Measurements from ENCODE around the gene RAPGEF4. TPM values are rescaled to one million over a fixed set of nuclear protein-coding genes. Genes with fewer than 3 reads are reported as not detected.

RAPGEF4 gene
- total RNA-seq, 1 experiment from 2014 or later, result 0.59 TPM

DNA sequence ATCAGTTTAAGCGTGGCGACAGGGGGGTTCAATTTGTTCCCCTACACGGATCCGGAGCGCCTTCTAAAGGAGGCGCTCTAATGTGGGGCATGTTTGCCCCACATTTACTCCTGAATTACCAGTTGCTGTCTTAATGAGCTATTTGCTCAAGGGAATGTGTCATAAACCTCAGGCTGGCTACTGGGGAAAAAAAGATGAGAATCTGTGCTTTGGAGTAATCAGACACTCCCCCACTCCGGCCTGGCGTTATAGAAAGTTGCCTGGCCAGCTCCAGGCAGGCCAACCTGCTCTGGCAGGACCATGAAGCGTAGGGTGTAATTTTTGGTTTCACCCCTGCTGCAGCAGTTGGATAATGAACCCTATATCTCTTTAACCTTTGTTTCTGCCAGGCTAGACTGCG, 309.0 kb downstream of the RAPGEF4 start:
- ChIA-PET POLR2A (no interaction called here), RAD21 (ENCODE audit: low non-redundant PET in 1 of 2, low total read pairs in 2 of 2, uncharacterized antibody in 2 of 2, unreplicated experiment in 2 of 2) (no interaction called here)
- no TSS peak for BruUV-seq (replicated peaks)

More for the DNA sequence above, 309.0 kb downstream of the RAPGEF4 start:
- Histone ChIP-seq H3K4me2 (ENCODE audit: low read length) (no peak overlapping the region), H2AFZ (ENCODE audit: low read depth, low read length, poor library complexity, severe bottlenecking) (no peak overlapping the region), H3K9me3 (ENCODE audit: control insufficient read depth in 1 of 2, insufficient read depth in 1 of 2, low read depth in 1 of 2, low read length in 2 of 2) (no peaks in the 10 kb centered on the region), H3K9me2 (ENCODE audit: insufficient read depth) (no peaks in the 10 kb centered on the region), H3K27me3 (ENCODE audit: insufficient read depth, low read length) (no peaks in the 10 kb centered on the region), H3K9ac (ENCODE audit: low read length) (no peak overlapping the region), H3K27ac (ENCODE audit: low read depth, low read length) (no peak overlapping the region), H3K4me1 (ENCODE audit: control insufficient read depth in 1 of 2, insufficient read depth in 2 of 2, low read length in 2 of 2) (peaks cover 11 to 23% of the 10 kb centered on the region in 2 experiments), H4K20me1 (ENCODE audit: insufficient read depth) (no peaks in the 10 kb centered on the region), H3K4me3 (replicated peaks in 1 of 2; ENCODE audit: low read depth in 1 of 2, low read length in 2 of 2) (no peak overlapping the region), H3K79me2 (ENCODE audit: insufficient read depth, low read length) (no peaks in the 10 kb centered on the region), H3K36me3 (ENCODE audit: control insufficient read depth in 1 of 2, insufficient read depth in 2 of 2, low read length in 2 of 2) (no peaks in the 10 kb centered on the region)
- CTCF ChIA-PET, result interaction anchor here (1.4 kb wide), 1 partner anchor 17 kb away, joined by 6 read pairs; no protein-coding TSS in a partner anchor
- DNase-seq (ENCODE audit: low read depth, low spot score) (no peak), ATAC-seq (no peak)
- TF ChIP-seq EGR1 (IDR thresholded peaks at IDR 0.05; ENCODE audit: low read depth) (no peak), YY1 (IDR thresholded peaks at IDR 0.05; ENCODE audit: extremely low read depth, insufficient replicate concordance, low read depth, low read length) (no peak), SRF (IDR thresholded peaks at IDR 0.05; ENCODE audit: low read depth) (no peak), SP1 (IDR thresholded peaks at IDR 0.05; ENCODE audit: low read depth) (no peak), CBX3 (IDR thresholded peaks at IDR 0.05; ENCODE audit: low read depth) (no peak), ZNF274 (IDR thresholded peaks at IDR 0.05; ENCODE audit: low read depth, low read length) (no peak), EZH2 (IDR thresholded peaks at IDR 0.05) (no peak), RAD21 (IDR thresholded peaks at IDR 0.05; ENCODE audit: low read depth) (no peak), ELF1 (IDR thresholded peaks at IDR 0.05; ENCODE audit: borderline replicate concordance, low read depth) (no peak), POLR2AphosphoS5 (IDR thresholded peaks at IDR 0.05; ENCODE audit: low read depth, low read length) (no peak), FOSL1 (IDR thresholded peaks at IDR 0.05; ENCODE audit: low read depth) (no peak), CEBPB (IDR thresholded peaks at IDR 0.05; ENCODE audit: low read depth) (no peak), ZFX (IDR thresholded peaks at IDR 0.05) (no peak), TCF7L2 (IDR thresholded peaks at IDR 0.05; ENCODE audit: borderline replicate concordance, extremely low read depth, insufficient read depth, insufficient read length) (no peak), EZH2phosphoT487 (IDR thresholded peaks at IDR 0.05; ENCODE audit: borderline replicate concordance) (no peak)
- TF ChIP-seq, protein P1, sequence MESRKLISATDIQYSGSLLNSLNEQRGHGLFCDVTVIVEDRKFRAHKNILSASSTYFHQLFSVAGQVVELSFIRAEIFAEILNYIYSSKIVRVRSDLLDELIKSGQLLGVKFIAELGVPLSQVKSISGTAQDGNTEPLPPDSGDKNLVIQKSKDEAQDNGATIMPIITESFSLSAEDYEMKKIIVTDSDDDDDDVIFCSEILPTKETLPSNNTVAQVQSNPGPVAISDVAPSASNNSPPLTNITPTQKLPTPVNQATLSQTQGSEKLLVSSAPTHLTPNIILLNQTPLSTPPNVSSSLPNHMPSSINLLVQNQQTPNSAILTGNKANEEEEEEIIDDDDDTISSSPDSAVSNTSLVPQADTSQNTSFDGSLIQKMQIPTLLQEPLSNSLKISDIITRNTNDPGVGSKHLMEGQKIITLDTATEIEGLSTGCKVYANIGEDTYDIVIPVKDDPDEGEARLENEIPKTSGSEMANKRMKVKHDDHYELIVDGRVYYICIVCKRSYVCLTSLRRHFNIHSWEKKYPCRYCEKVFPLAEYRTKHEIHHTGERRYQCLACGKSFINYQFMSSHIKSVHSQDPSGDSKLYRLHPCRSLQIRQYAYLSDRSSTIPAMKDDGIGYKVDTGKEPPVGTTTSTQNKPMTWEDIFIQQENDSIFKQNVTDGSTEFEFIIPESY (IDR thresholded peaks at IDR 0.05; ENCODE audit: extremely low read depth, insufficient replicate concordance, low read length), result no peak
- TF ChIP-seq, protein P2, sequence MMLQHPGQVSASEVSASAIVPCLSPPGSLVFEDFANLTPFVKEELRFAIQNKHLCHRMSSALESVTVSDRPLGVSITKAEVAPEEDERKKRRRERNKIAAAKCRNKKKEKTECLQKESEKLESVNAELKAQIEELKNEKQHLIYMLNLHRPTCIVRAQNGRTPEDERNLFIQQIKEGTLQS (IDR thresholded peaks at IDR 0.05), result no peak
- TF ChIP-seq, protein P3, sequence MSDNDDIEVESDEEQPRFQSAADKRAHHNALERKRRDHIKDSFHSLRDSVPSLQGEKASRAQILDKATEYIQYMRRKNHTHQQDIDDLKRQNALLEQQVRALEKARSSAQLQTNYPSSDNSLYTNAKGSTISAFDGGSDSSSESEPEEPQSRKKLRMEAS (IDR thresholded peaks at IDR 0.05), result no peak
- TF ChIP-seq, protein P4, sequence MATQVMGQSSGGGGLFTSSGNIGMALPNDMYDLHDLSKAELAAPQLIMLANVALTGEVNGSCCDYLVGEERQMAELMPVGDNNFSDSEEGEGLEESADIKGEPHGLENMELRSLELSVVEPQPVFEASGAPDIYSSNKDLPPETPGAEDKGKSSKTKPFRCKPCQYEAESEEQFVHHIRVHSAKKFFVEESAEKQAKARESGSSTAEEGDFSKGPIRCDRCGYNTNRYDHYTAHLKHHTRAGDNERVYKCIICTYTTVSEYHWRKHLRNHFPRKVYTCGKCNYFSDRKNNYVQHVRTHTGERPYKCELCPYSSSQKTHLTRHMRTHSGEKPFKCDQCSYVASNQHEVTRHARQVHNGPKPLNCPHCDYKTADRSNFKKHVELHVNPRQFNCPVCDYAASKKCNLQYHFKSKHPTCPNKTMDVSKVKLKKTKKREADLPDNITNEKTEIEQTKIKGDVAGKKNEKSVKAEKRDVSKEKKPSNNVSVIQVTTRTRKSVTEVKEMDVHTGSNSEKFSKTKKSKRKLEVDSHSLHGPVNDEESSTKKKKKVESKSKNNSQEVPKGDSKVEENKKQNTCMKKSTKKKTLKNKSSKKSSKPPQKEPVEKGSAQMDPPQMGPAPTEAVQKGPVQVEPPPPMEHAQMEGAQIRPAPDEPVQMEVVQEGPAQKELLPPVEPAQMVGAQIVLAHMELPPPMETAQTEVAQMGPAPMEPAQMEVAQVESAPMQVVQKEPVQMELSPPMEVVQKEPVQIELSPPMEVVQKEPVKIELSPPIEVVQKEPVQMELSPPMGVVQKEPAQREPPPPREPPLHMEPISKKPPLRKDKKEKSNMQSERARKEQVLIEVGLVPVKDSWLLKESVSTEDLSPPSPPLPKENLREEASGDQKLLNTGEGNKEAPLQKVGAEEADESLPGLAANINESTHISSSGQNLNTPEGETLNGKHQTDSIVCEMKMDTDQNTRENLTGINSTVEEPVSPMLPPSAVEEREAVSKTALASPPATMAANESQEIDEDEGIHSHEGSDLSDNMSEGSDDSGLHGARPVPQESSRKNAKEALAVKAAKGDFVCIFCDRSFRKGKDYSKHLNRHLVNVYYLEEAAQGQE (IDR thresholded peaks at IDR 0.05; ENCODE audit: low read depth), result no peak
- TF ChIP-seq, protein P5, sequence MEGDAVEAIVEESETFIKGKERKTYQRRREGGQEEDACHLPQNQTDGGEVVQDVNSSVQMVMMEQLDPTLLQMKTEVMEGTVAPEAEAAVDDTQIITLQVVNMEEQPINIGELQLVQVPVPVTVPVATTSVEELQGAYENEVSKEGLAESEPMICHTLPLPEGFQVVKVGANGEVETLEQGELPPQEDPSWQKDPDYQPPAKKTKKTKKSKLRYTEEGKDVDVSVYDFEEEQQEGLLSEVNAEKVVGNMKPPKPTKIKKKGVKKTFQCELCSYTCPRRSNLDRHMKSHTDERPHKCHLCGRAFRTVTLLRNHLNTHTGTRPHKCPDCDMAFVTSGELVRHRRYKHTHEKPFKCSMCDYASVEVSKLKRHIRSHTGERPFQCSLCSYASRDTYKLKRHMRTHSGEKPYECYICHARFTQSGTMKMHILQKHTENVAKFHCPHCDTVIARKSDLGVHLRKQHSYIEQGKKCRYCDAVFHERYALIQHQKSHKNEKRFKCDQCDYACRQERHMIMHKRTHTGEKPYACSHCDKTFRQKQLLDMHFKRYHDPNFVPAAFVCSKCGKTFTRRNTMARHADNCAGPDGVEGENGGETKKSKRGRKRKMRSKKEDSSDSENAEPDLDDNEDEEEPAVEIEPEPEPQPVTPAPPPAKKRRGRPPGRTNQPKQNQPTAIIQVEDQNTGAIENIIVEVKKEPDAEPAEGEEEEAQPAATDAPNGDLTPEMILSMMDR (IDR thresholded peaks at IDR 0.05 in 2 of 3, conservative IDR thresholded peaks at IDR 0.05 in 1 of 3; ENCODE audit: borderline replicate concordance in 1 of 3, insufficient read depth in 1 of 3, low read depth in 2 of 3, low read length in 2 of 3), result no peak
- intact Hi-C loops (cut with micrococcal nuclease), result no loop called here
